ENCODE results near the gene MEOX2. TPM values are rescaled to one million over a fixed set of nuclear protein-coding genes. Genes with fewer than 3 reads are reported as not detected.

Gene MEOX2
- total RNA-seq, 1 experiment from 2014 or later: not detected

GRCh38 chr7:15681186-15681585 is 5.3 kb downstream of the MEOX2 start:
- ATAC-seq: no peak
- no peak overlapping the region for H3K4me3 ChIP-seq (replicated peaks in 1 of 2; ENCODE audit: low read depth in 1 of 2, low read length in 2 of 2)
- peaks cover 0 to 6% of the 10 kb centered on the region in 2 experiments; a peak in 1 of 4 replicates for H3K4me1 ChIP-seq (ENCODE audit: control insufficient read depth in 1 of 2, insufficient read depth in 2 of 2, low read length in 2 of 2)
- no peak overlapping the region for H2AFZ ChIP-seq (ENCODE audit: low read depth, low read length, poor library complexity, severe bottlenecking)
- intact Hi-C loops (cut with micrococcal nuclease): no loop called here
- ChIA-PET POLR2A (no interaction called here), RAD21 (ENCODE audit: low non-redundant PET in 1 of 2, low total read pairs in 2 of 2, uncharacterized antibody in 2 of 2, unreplicated experiment in 2 of 2) (no interaction called here), CTCF (no interaction called here)
- H3K36me3 ChIP-seq (ENCODE audit: control insufficient read depth in 1 of 2, insufficient read depth in 2 of 2, low read length in 2 of 2): no peaks in the 10 kb centered on the region
- H3K27ac ChIP-seq (ENCODE audit: low read depth, low read length): no peak overlapping the region
- no peaks in the 10 kb centered on the region for H3K27me3 ChIP-seq (ENCODE audit: insufficient read depth, low read length)
- no peaks in the 10 kb centered on the region for H4K20me1 ChIP-seq (ENCODE audit: insufficient read depth)
- no peak overlapping the region for H3K9ac ChIP-seq (ENCODE audit: low read length)
- no peaks in the 10 kb centered on the region for H3K9me2 ChIP-seq (ENCODE audit: insufficient read depth)
- H3K4me2 ChIP-seq (ENCODE audit: low read length): no peak overlapping the region
- BruUV-seq (replicated peaks): no TSS peak
- TF ChIP-seq SP1 (IDR thresholded peaks at IDR 0.05; ENCODE audit: low read depth) (no peak), ELF1 (IDR thresholded peaks at IDR 0.05; ENCODE audit: borderline replicate concordance, low read depth) (no peak), EZH2phosphoT487 (IDR thresholded peaks at IDR 0.05; ENCODE audit: borderline replicate concordance) (no peak), RAD21 (IDR thresholded peaks at IDR 0.05; ENCODE audit: low read depth) (no peak), SRF (IDR thresholded peaks at IDR 0.05; ENCODE audit: low read depth) (no peak)
- no peak for DNase-seq (ENCODE audit: low read depth, low spot score)
- H3K9me3 ChIP-seq (ENCODE audit: control insufficient read depth in 1 of 2, insufficient read depth in 1 of 2, low read depth in 1 of 2, low read length in 2 of 2): no peaks in the 10 kb centered on the region
- H3K79me2 ChIP-seq (ENCODE audit: insufficient read depth, low read length): no peaks in the 10 kb centered on the region

GRCh38 chr7:15680446-15680845 is 6.0 kb downstream of the MEOX2 start:
- Histone ChIP-seq H3K79me2 (ENCODE audit: insufficient read depth, low read length) (no peaks in the 10 kb centered on the region), H3K4me2 (ENCODE audit: low read length) (no peak overlapping the region), H3K27me3 (ENCODE audit: insufficient read depth, low read length) (no peaks in the 10 kb centered on the region), H3K4me1 (ENCODE audit: control insufficient read depth in 1 of 2, insufficient read depth in 2 of 2, low read length in 2 of 2) (peaks cover 0 to 3% of the 10 kb centered on the region in 2 experiments; a peak in 1 of 4 replicates), H3K36me3 (ENCODE audit: control insufficient read depth in 1 of 2, insufficient read depth in 2 of 2, low read length in 2 of 2) (no peaks in the 10 kb centered on the region), H4K20me1 (ENCODE audit: insufficient read depth) (no peaks in the 10 kb centered on the region), H3K9me2 (ENCODE audit: insufficient read depth) (no peaks in the 10 kb centered on the region), H2AFZ (ENCODE audit: low read depth, low read length, poor library complexity, severe bottlenecking) (no peak overlapping the region), H3K9ac (ENCODE audit: low read length) (no peak overlapping the region), H3K9me3 (ENCODE audit: control insufficient read depth in 1 of 2, insufficient read depth in 1 of 2, low read depth in 1 of 2, low read length in 2 of 2) (no peaks in the 10 kb centered on the region), H3K4me3 (replicated peaks in 1 of 2; ENCODE audit: low read depth in 1 of 2, low read length in 2 of 2) (no peak overlapping the region), H3K27ac (ENCODE audit: low read depth, low read length) (no peak overlapping the region)
- DNase-seq (ENCODE audit: low read depth, low spot score) (no peak), ATAC-seq (no peak)
- intact Hi-C loops (cut with micrococcal nuclease): no loop called here
- TF ChIP-seq EZH2phosphoT487 (IDR thresholded peaks at IDR 0.05; ENCODE audit: borderline replicate concordance) (no peak), ZNF274 (IDR thresholded peaks at IDR 0.05; ENCODE audit: low read depth, low read length) (no peak)
- POLR2A ChIA-PET: no interaction called here
- CTCF ChIA-PET: no interaction called here
- BruUV-seq (replicated peaks): no TSS peak
- RAD21 ChIA-PET (ENCODE audit: low non-redundant PET in 1 of 2, low total read pairs in 2 of 2, uncharacterized antibody in 2 of 2, unreplicated experiment in 2 of 2): no interaction called here
